Psoas muscle (tissue), 8 donors: Measurements from ENCODE around the gene SH3RF3. TPM values are rescaled to one million over a fixed set of nuclear protein-coding genes. Genes with fewer than 3 reads are reported as not detected.
A peak's percentile ranks its signal among the peaks of the same experiment; 100 is the strongest.

Source experiments
- ATAC-seq, 4 donors: fragments of 200-7000 bp; cut with Tn5 transposase; one replicate each; pipeline ENCODE4 v1.9.1; 2020; ENCODE audit warnings: moderate library complexity in 3 of 4, mild to moderate bottlenecking in 2 of 4
- DNase-seq, 2 donors: peaks; one replicate each; pipeline ENCODE4 v3.0.0-alpha.2; 2020
- H3K27ac ChIP-seq: fragments of 200-600 bp; one replicate; pipeline ENCODE4 v1.8.0; 2022
- H3K27me3 ChIP-seq, 3 donors: fragments of 200-600 bp in 1 of 3; one replicate each; pipeline versions ENCODE4 v1.6.1 to v1.8.0; 2013 to 2022; ENCODE audit warnings: low read length in 2 of 3, mild to moderate bottlenecking in 2 of 3, moderate library complexity in 1 of 3; ENCODE audit not compliant: insufficient read depth in 3 of 3
- H3K36me3 ChIP-seq, 2 donors: fragments of 200-600 bp in 1 of 2; one replicate each; pipeline versions ENCODE4 v1.6.1 to v1.8.0; 2013 to 2022; ENCODE audit warnings: low read depth in 1 of 2, mild to moderate bottlenecking in 1 of 2, moderate library complexity in 1 of 2; ENCODE audit not compliant: insufficient read depth in 1 of 2
- H3K4me1 ChIP-seq: fragments of 200-600 bp; one replicate; pipeline ENCODE4 v1.8.0; 2022
- H3K4me3 ChIP-seq: fragments of 200-600 bp; one replicate; pipeline ENCODE4 v1.8.0; 2022; ENCODE audit warnings: mild to moderate bottlenecking
- H3K9me3 ChIP-seq: fragments of 200-600 bp; one replicate; pipeline ENCODE4 v1.8.0; 2022
- WGBS, 3 donors: extraction: QIAGEN DNeasy Blood & Tissue Kit; methylation state at CpG; one replicate each; pipeline versions ENCODE4 v1.1.6 to v1.1.7; 2013; 5-methylcytosine and 5-hydroxymethylcytosine counted together
- intact Hi-C, 2 donors: fragments of 100-400 bp; cut with DNase I; formaldehyde crosslinking; loops; one replicate each; pipeline versions ENCODE4 v1.11.0 to v1.14.2; 2022
- polyA plus RNA-seq, 3 donors: library from polyadenylated mRNA; stranded (reverse); fragments of 200-250 nt; gene quantifications; one replicate each; pipeline ENCODE4 v1.2.3, GENCODE V29; 2013
- total RNA-seq, 4 donors: library from RNA; stranded (reverse); fragmentation: NEBNext Ultra II Directional in 2 of 4; extraction: Animal tissue kit (Norgen Biotek cat#: 25700) in 2 of 4; gene quantifications; one replicate each; pipeline versions ENCODE4 v1.2.1 to v1.2.4, GENCODE V29; 2021 to 2023
- TF ChIP-seq, protein P1 (sequence below): fragments of 200-600 bp; IDR thresholded peaks from one replicate; pipeline ENCODE4 v1.8.0; 2022; ENCODE audit warnings: antibody characterized with exemption
- donor health status: healthy with polysubstance abuse.
- donor health status: DM: no; HTN: no; CAD: no; lungs with moderate emphysema.
- donor health status: Bipolar disorder and iron deficiency.
- donor health status: healthy.
- donor health status: DM: yes; HTN: yes; CAD: no.
- donor health status: DM: no; HTN: no; CAD: no.
- donor health status: DM: no; HTN: no; CAD: no.
- donor health status: DM: yes; HTN: yes; CAD: no.

SH3RF3 gene
- total and polyA plus RNA-seq, 7 donors, result 4.6 to 27.0 (median 9.0) TPM

DNA sequence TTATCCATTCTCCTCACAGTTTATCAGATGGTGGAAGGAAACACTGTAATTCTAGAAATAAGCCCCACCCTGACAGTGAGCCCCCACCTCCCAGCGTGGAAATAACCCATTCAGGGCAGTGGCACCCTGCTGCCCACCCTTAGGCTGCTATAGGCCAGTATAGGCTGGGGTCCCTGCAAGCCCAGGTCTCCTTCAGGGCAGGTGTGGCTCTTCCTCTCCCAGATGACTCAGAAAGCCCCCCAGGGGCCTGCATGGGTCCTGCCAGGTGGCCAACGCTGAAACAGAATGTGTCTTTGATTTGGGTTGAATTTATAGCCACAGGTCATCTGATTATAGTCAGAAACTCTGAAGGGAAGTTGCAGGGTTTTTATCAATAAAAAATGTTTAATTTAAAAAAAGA lies 136.4 kb downstream of the SH3RF3 start:
- Histone ChIP-seq H3K27ac (no peak overlapping the region), H3K9me3 (no peaks in the 10 kb centered on the region), H3K27me3 (no peaks in the 10 kb centered on the region), H3K36me3 (no peaks in the 10 kb centered on the region), H3K4me3 (no peak overlapping the region), H3K4me1 (peaks cover 25% of the 10 kb centered on the region)
- no peak for DNase-seq
- ATAC-seq, result no peak
- TF ChIP-seq, protein P1, sequence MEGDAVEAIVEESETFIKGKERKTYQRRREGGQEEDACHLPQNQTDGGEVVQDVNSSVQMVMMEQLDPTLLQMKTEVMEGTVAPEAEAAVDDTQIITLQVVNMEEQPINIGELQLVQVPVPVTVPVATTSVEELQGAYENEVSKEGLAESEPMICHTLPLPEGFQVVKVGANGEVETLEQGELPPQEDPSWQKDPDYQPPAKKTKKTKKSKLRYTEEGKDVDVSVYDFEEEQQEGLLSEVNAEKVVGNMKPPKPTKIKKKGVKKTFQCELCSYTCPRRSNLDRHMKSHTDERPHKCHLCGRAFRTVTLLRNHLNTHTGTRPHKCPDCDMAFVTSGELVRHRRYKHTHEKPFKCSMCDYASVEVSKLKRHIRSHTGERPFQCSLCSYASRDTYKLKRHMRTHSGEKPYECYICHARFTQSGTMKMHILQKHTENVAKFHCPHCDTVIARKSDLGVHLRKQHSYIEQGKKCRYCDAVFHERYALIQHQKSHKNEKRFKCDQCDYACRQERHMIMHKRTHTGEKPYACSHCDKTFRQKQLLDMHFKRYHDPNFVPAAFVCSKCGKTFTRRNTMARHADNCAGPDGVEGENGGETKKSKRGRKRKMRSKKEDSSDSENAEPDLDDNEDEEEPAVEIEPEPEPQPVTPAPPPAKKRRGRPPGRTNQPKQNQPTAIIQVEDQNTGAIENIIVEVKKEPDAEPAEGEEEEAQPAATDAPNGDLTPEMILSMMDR, result no peak
- intact Hi-C loops, result no loop called here
- 54 to 69% (median 67%) methylated on average over 2 of the region's 2 CpGs for WGBS, 3 donors

DNA sequence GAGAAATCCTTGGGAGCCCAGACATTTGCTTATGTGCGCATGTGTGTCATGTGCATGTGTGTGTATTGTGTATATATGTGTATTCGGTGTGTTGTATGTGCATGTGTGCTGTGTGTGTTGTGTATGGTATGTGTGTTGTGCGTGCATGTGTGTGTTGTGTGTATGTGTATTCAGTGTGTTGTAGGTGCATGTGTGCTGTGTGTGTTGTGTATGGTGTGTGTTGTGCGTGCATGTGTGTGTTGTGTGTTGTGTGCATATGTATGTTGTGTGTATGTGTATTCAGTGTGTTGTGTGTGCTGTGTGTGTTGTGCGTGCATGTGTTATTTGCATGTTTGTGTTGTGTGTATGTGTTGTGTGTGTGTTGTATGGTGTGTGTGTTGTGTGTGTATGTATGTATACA lies 136.9 kb downstream of the SH3RF3 start:
- intact Hi-C loops, result no loop called here
- TF ChIP-seq, protein P1, result no peak
- ATAC-seq (no peak), DNase-seq (no peak)
- H3K4me1 ChIP-seq, result peaks cover 25% of the 10 kb centered on the region
- H3K9me3 ChIP-seq, result no peaks in the 10 kb centered on the region
- 91 to 96% (median 95%) methylated on average over 5 of the region's 5 CpGs for WGBS, 3 donors
- no peak overlapping the region for H3K27ac ChIP-seq
- H3K4me3 ChIP-seq, result no peak overlapping the region
- H3K27me3 ChIP-seq, result no peaks in the 10 kb centered on the region
- no peaks in the 10 kb centered on the region for H3K36me3 ChIP-seq

DNA sequence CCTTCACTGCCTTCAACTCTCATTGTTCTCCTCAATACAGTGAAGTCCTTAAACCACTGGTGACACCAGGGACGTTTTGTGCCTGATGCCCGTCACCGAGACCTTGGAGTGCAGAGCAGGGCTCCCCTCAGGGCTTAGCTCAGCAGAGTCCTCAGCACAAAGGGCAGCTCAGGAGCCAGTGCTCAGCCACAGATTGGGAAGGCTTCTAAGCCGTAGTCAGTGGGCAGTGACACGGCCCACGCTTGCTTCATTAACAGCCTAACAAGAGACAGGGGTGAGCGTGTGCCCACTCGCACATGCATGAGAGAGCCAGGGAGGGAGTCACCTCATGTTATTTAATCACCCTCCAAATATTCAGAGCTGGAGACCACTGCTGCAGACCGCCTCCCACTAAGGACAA lies 137.5 kb downstream of the SH3RF3 start:
- Histone ChIP-seq H3K27me3 (no peaks in the 10 kb centered on the region), H3K9me3 (no peaks in the 10 kb centered on the region), H3K27ac (peak overlapping the region; percentile 23), H3K4me1 (peaks cover 25% of the 10 kb centered on the region), H3K4me3 (no peak overlapping the region), H3K36me3 (no peaks in the 10 kb centered on the region)
- DNase-seq (no peak), ATAC-seq (no peak)
- intact Hi-C loops, result no loop called here
- TF ChIP-seq, protein P1, result no peak
- WGBS, 3 donors, result 87 to 89% (median 88%) methylated on average over 9 of the region's 9 CpGs

DNA sequence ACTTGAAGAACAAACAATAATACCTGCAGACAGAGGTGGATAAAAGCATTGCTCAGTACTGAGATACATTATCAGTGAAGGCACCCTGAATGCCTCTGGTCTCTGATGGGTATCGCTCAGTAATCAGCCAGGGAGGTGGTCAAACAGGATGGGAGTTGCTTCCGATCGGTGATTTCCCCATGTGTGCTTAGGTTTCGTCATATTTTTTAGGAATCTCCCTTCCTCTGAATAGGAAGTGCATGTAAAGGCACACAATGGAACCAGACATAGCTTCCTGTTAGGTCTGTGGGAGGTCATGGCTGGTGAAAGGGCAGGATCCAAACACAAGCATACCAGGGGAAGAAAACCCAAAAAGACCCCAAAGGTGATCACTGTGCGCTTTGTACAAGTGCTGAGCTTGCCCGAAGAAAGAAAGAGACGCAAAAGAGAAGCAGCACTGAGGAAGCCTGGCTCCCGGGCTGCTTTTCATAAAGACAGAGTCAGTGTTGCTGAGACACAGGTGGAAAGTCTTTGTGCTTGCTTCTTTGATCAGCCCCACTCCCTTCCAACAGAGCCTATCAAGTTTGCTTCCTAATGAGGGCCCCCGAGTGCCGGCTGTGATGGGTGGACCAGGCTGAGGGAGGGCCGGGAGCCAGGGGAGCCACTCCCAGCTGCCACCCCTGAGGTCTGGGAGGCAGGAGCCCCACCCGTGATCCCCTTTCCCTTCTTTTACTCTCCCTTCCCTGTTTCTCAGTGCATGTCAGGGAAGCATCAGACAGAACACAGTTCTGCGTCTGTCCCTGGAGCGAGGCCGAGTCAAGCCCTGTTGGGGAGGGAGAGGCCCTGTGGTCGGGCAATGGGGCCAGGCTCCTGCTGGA lies 138.2 kb downstream of the SH3RF3 start:
- Histone ChIP-seq H3K27ac (peak overlapping the region; percentile 58), H3K27me3 (no peaks in the 10 kb centered on the region), H3K4me1 (peaks cover 20% of the 10 kb centered on the region), H3K9me3 (no peaks in the 10 kb centered on the region), H3K4me3 (no peak overlapping the region), H3K36me3 (no peaks in the 10 kb centered on the region)
- WGBS, 3 donors, result 62 to 79% (median 69%) methylated on average over 16 of the region's 16 CpGs
- peak in 1 of 4 donors; percentile 35 for ATAC-seq
- intact Hi-C loops, result no loop called here
- no peak for DNase-seq
- TF ChIP-seq, protein P1, result no peak
